NB4 (cell line): Measurements from ENCODE around the gene FILIP1L.

Experiments used
- CTCF ChIP-seq: IDR thresholded peaks from one replicate; pipeline ENCODE4 v1.5.1; 2012; ENCODE audit warnings: low read depth, low read length
- POLR2A ChIP-seq: IDR thresholded peaks from 2 replicates; pipeline ENCODE4 v1.6.1; 2011; ENCODE audit warnings: mild to moderate bottlenecking; ENCODE audit not compliant: insufficient read length; ENCODE audit errors: extremely low read depth

- no peak for TF ChIP-seq CTCF
- TF ChIP-seq POLR2A: no peak
Measured at GRCh38 chr3:100003609-100004503, 110.4 kb downstream of the FILIP1L start.
